Trophoblast cell (in vitro differentiated cells and primary cell): ENCODE measurements around the gene C16orf92.

Source experiments
- DNase-seq, 2 donors: peaks; one replicate each; pipeline ENCODE4 v3.0.0-alpha.2; 2016
- H2AFZ ChIP-seq: 2 replicates; pipeline ENCODE4 v1.6.1; 2013; ENCODE audit warnings: low read length, moderate library complexity, mild to moderate bottlenecking; ENCODE audit not compliant: insufficient read depth, poor library complexity
- H2AK5ac ChIP-seq: 2 replicates; pipeline ENCODE4 v1.6.1; 2013; ENCODE audit warnings: mild to moderate bottlenecking, low read length
- H2BK120ac ChIP-seq: 2 replicates; pipeline ENCODE4 v1.6.1; 2013; ENCODE audit warnings: low read length, mild to moderate bottlenecking, moderate library complexity; ENCODE audit not compliant: insufficient read depth, poor library complexity
- H2BK12ac ChIP-seq: 2 replicates; pipeline ENCODE4 v1.6.1; 2013; ENCODE audit warnings: mild to moderate bottlenecking, low read length, moderate library complexity
- H2BK5ac ChIP-seq: 2 replicates; pipeline ENCODE4 v1.6.1; 2013; ENCODE audit warnings: low read length, low read depth, moderate library complexity, mild to moderate bottlenecking; ENCODE audit not compliant: poor library complexity
- H3K14ac ChIP-seq: 2 replicates; pipeline ENCODE4 v1.6.1; 2013; ENCODE audit warnings: mild to moderate bottlenecking, low read length
- H3K18ac ChIP-seq: 2 replicates; pipeline ENCODE4 v1.6.1; 2013; ENCODE audit warnings: mild to moderate bottlenecking, low read length
- H3K23ac ChIP-seq: 2 replicates; pipeline ENCODE4 v1.6.1; 2013; ENCODE audit warnings: low read length
- H3K27ac ChIP-seq: 2 replicates; pipeline ENCODE4 v1.5.1; 2013; ENCODE audit warnings: low read depth, mild to moderate bottlenecking, inconsistent platforms, low read length, moderate library complexity
- H3K27me3 ChIP-seq: 2 replicates; pipeline ENCODE4 v1.6.1; 2013; ENCODE audit warnings: inconsistent platforms, mild to moderate bottlenecking, low read length, moderate library complexity; ENCODE audit not compliant: insufficient read depth
- H3K36me3 ChIP-seq, 2 experiments: 1 replicate in 1 of 2; 2 replicates in 1 of 2; pipeline ENCODE4 v1.6.1; 2013; ENCODE audit warnings: low read length in 2 of 2, mild to moderate bottlenecking in 2 of 2, moderate library complexity in 1 of 2; ENCODE audit not compliant: insufficient read depth in 2 of 2, control insufficient read depth in 1 of 2
- H3K4ac ChIP-seq: 2 replicates; pipeline ENCODE4 v1.6.1; 2013; ENCODE audit warnings: low read depth, mild to moderate bottlenecking, low read length, moderate library complexity
- H3K4me1 ChIP-seq, 2 experiments: 1 replicate in 1 of 2; 2 replicates in 1 of 2; pipeline ENCODE4 v1.6.1; 2013; ENCODE audit warnings: low read length in 2 of 2, mild to moderate bottlenecking in 2 of 2, moderate library complexity in 1 of 2; ENCODE audit not compliant: insufficient read depth in 2 of 2, control insufficient read depth in 1 of 2
- H3K4me2 ChIP-seq: 2 replicates; pipeline ENCODE4 v1.6.1; 2013; ENCODE audit warnings: inconsistent platforms, mild to moderate bottlenecking, low read length, moderate library complexity
- H3K4me3 ChIP-seq: 2 replicates; pipeline ENCODE4 v1.5.1; 2013; ENCODE audit warnings: mild to moderate bottlenecking, low read depth, low read length, inconsistent platforms
- H3K79me1 ChIP-seq: one replicate; pipeline ENCODE4 v1.6.1; 2013; ENCODE audit warnings: low read length
- H3K79me2 ChIP-seq: 2 replicates; pipeline ENCODE4 v1.6.1; 2013; ENCODE audit warnings: low read length, mild to moderate bottlenecking; ENCODE audit not compliant: control insufficient read depth, insufficient read depth, poor library complexity
- H3K9ac ChIP-seq: 2 replicates; pipeline ENCODE4 v1.6.1; 2013; ENCODE audit warnings: mild to moderate bottlenecking, low read length
- H3K9me3 ChIP-seq: 2 replicates; pipeline ENCODE4 v1.6.1; 2013; ENCODE audit warnings: low read depth, mild to moderate bottlenecking, control low read depth, inconsistent platforms, low read length; ENCODE audit not compliant: insufficient read depth
- H4K12ac ChIP-seq: 2 replicates; pipeline ENCODE4 v1.6.1; 2013; ENCODE audit warnings: low read depth, mild to moderate bottlenecking, low read length, moderate library complexity
- H4K8ac ChIP-seq: 2 replicates; pipeline ENCODE4 v1.6.1; 2013; ENCODE audit warnings: low read depth, mild to moderate bottlenecking, low read length, moderate library complexity
- H4K91ac ChIP-seq: one replicate; pipeline ENCODE4 v1.6.1; 2013; ENCODE audit warnings: low read depth, mild to moderate bottlenecking, low read length, moderate library complexity
- WGBS: extraction: QIAGEN DNeasy Blood & Tissue Kit; methylation state at CpG from one replicate; pipeline ENCODE4 v1.1.7; 2013; ENCODE audit warnings: missing lambda C conversion rate; ENCODE audit not compliant: insufficient read length, insufficient coverage; ENCODE audit errors: extremely low coverage; 5-methylcytosine and 5-hydroxymethylcytosine counted together

C16orf92 gene

GRCh38 chr16:30067584-30067916 lies 44.6 kb downstream of the C16orf92 start:
- peaks cover 20 to 24% of the 10 kb centered on the region in 2 experiments for H3K4me1 ChIP-seq
- H3K36me3 ChIP-seq: peaks cover 48 to 52% of the 10 kb centered on the region in 2 experiments
- no peak overlapping the region for H2AK5ac ChIP-seq
- H3K9ac ChIP-seq: no peak overlapping the region
- H3K14ac ChIP-seq: no peak overlapping the region
- H4K12ac ChIP-seq: no peak overlapping the region
- H4K91ac ChIP-seq: no peak overlapping the region
- H4K8ac ChIP-seq: no peak overlapping the region
- no peak overlapping the region for H3K18ac ChIP-seq
- peak overlapping the region; percentile 100 for H3K4ac ChIP-seq
- H2BK12ac ChIP-seq: no peak overlapping the region
- no peaks in the 10 kb centered on the region for H3K9me3 ChIP-seq
- peaks cover 19% of the 10 kb centered on the region for H3K79me1 ChIP-seq
- no peak overlapping the region for H3K27ac ChIP-seq
- H2BK120ac ChIP-seq: no peak overlapping the region
- no peak overlapping the region for H2BK5ac ChIP-seq
- WGBS: no CpG with 5 or more reads among the region's 6 CpGs
- H3K79me2 ChIP-seq: peaks cover 26% of the 10 kb centered on the region
- no peak overlapping the region for H2AFZ ChIP-seq
- no peak for DNase-seq
- H3K27me3 ChIP-seq: no peaks in the 10 kb centered on the region
- peak overlapping the region; percentile 84 for H3K4me2 ChIP-seq
- H3K23ac ChIP-seq: no peak overlapping the region
- no peak overlapping the region for H3K4me3 ChIP-seq

DNA sequence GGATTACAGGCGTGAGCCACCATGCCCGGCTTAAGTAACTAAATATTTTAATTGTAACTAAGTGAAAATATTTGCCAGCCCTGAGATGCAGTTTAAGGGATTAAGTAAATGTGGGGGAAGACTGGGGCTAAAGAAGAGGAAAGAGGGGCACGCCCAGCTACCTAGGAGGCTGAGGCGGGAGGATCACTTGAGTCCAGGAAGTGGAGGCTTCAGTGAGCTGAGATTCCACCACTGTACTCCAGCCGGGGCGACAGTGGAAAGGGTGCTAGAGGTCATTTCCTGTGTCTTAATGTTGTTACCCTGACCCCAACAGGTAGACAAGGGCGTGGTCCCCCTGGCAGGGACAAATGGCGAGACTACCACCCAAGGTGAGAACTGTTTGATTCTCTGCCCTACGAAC lies 45.3 kb downstream of the C16orf92 start:
- WGBS: no CpG with 5 or more reads among the region's 9 CpGs

GRCh38 chr16:30068750-30069610 lies 46.0 kb downstream of the C16orf92 start:
- Histone ChIP-seq H3K36me3 (peaks cover 51 to 52% of the 10 kb centered on the region in 2 experiments), H3K79me1 (peaks cover 19% of the 10 kb centered on the region), H3K4ac (no peak overlapping the region), H3K14ac (no peak overlapping the region), H3K18ac (peak overlapping the region; percentile 18), H3K4me2 (no peak overlapping the region), H3K4me3 (no peak overlapping the region), H3K9ac (no peak overlapping the region), H2BK12ac (no peak overlapping the region), H3K27me3 (no peaks in the 10 kb centered on the region), H2BK5ac (no peak overlapping the region), H3K9me3 (no peaks in the 10 kb centered on the region), H3K27ac (no peak overlapping the region), H3K79me2 (peaks cover 26% of the 10 kb centered on the region), H4K12ac (no peak overlapping the region), H3K23ac (no peak overlapping the region), H2BK120ac (no peak overlapping the region), H4K91ac (no peak overlapping the region), H4K8ac (no peak overlapping the region), H3K4me1 (peaks cover 15 to 18% of the 10 kb centered on the region in 2 experiments), H2AK5ac (no peak overlapping the region), H2AFZ (no peak overlapping the region)
- no peak for DNase-seq
- no CpG with 5 or more reads among the region's 17 CpGs for WGBS

More for the DNA sequence above, 45.3 kb downstream of the C16orf92 start:
- H2AK5ac ChIP-seq: no peak overlapping the region
- no peak overlapping the region for H2AFZ ChIP-seq
- DNase-seq: no peak
- H3K27ac ChIP-seq: no peak overlapping the region
- H4K91ac ChIP-seq: no peak overlapping the region
- H3K9me3 ChIP-seq: no peaks in the 10 kb centered on the region
- H2BK5ac ChIP-seq: no peak overlapping the region
- no peak overlapping the region for H4K12ac ChIP-seq
- no peak overlapping the region for H3K18ac ChIP-seq
- H2BK12ac ChIP-seq: no peak overlapping the region
- no peak overlapping the region for H3K14ac ChIP-seq
- peaks cover 20 to 24% of the 10 kb centered on the region in 2 experiments for H3K4me1 ChIP-seq
- H3K23ac ChIP-seq: no peak overlapping the region
- no peak overlapping the region for H3K4me3 ChIP-seq
- H3K36me3 ChIP-seq: peaks cover 49 to 52% of the 10 kb centered on the region in 2 experiments
- H3K27me3 ChIP-seq: no peaks in the 10 kb centered on the region
- H3K9ac ChIP-seq: no peak overlapping the region
- no peak overlapping the region for H2BK120ac ChIP-seq
- H3K79me1 ChIP-seq: peaks cover 19% of the 10 kb centered on the region
- H4K8ac ChIP-seq: no peak overlapping the region
- peaks cover 26% of the 10 kb centered on the region for H3K79me2 ChIP-seq
- H3K4me2 ChIP-seq: no peak overlapping the region
- no peak overlapping the region for H3K4ac ChIP-seq

DNA sequence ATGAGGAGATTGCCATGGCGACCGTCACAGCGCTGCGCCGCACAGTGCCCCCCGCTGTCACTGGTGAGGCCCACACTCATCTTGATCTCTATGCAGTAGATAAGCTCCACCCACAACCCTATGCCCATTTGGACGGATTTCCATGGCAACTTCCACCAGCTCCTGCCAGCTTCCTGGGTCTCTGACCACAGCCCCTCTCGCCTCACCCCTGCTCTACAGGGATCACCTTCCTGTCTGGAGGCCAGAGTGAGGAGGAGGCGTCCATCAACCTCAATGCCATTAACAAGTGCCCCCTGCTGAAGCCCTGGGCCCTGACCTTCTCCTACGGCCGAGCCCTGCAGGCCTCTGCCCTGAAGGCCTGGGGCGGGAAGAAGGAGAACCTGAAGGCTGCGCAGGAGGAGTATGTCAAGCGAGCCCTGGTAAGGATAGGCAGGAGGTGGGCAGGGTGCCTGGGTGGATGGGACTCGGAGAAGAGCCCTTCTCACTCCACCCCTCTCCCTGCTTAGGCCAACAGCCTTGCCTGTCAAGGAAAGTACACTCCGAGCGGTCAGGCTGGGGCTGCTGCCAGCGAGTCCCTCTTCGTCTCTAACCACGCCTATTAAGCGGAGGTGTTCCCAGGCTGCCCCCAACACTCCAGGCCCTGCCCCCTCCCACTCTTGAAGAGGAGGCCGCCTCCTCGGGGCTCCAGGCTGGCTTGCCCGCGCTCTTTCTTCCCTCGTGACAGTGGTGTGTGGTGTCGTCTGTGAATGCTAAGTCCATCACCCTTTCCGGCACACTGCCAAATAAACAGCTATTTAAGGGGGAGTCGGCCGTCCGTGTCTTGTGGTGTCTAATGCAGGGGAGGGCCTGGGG lies 46.8 kb downstream of the C16orf92 start:
- DNase-seq: no peak

More for the DNA sequence above, 46.8 kb downstream of the C16orf92 start:
- Histone ChIP-seq H3K18ac (peak overlapping the region; percentile 18), H3K9ac (no peak overlapping the region), H3K79me2 (peaks cover 23% of the 10 kb centered on the region), H3K4me1 (peaks cover 10 to 12% of the 10 kb centered on the region in 2 experiments), H3K9me3 (no peaks in the 10 kb centered on the region), H3K79me1 (peaks cover 15% of the 10 kb centered on the region), H3K27ac (no peak overlapping the region), H3K4ac (no peak overlapping the region), H3K14ac (no peak overlapping the region), H3K4me3 (no peak overlapping the region), H3K27me3 (no peaks in the 10 kb centered on the region), H2BK120ac (no peak overlapping the region), H3K36me3 (peaks cover 51 to 52% of the 10 kb centered on the region in 2 experiments), H4K12ac (no peak overlapping the region), H3K23ac (no peak overlapping the region), H2AK5ac (no peak overlapping the region), H4K8ac (no peak overlapping the region), H3K4me2 (no peak overlapping the region), H2BK12ac (no peak overlapping the region), H4K91ac (no peak overlapping the region), H2AFZ (no peak overlapping the region), H2BK5ac (no peak overlapping the region)
- no CpG with 5 or more reads among the region's 31 CpGs for WGBS
